Measurements from ENCODE around the gene TMEM185A.
"Not testable (repeated sequence)": the region's sequence is repeated elsewhere in the genome, so short reads cannot be mapped to it uniquely, and the experiment has no call there.

The TMEM185A gene

GRCh38 chrX:149631234-149632165 lies at the start of gene TMEM185A:
Gene TMEM185A (minus strand): TSS chrX:149631792. CDS start chrX:149631580, 212 bp downstream.
- peak; percentile 61 for DNase-seq

- no peak for DNase-seq
Observed at GRCh38 chrX:149681182-149681581, 49.6 kb upstream of the TMEM185A start.

- DNase-seq = not testable (repeated sequence)
Observed at GRCh38 chrX:149679164-149679678, 47.6 kb upstream of the TMEM185A start.

- DNase-seq = not testable (repeated sequence)
Observed at GRCh38 chrX:149675554-149675953, 44.0 kb upstream of the TMEM185A start.

- DNase-seq = not testable (repeated sequence)
Observed at GRCh38 chrX:149675088-149675487, 43.5 kb upstream of the TMEM185A start.

- DNase-seq = not testable (repeated sequence)
Observed at GRCh38 chrX:149660613-149661012, 29.0 kb upstream of the TMEM185A start.

GRCh38 chrX:149656260-149656884 lies 24.8 kb upstream of the TMEM185A start:
- not testable (repeated sequence) for DNase-seq

GRCh38 chrX:149652232-149652981 lies 20.8 kb upstream of the TMEM185A start:
- no peak for DNase-seq

GRCh38 chrX:149650162-149650561 lies 18.6 kb upstream of the TMEM185A start:
- no peak for DNase-seq

- no peak for DNase-seq
Observed at GRCh38 chrX:149648932-149649331, 17.3 kb upstream of the TMEM185A start.

- no peak for DNase-seq
Observed at GRCh38 chrX:149647505-149647904, 15.9 kb upstream of the TMEM185A start.

GRCh38 chrX:149643496-149643895 lies 11.9 kb upstream of the TMEM185A start:
- DNase-seq = no peak

GRCh38 chrX:149641835-149642234 lies 10.2 kb upstream of the TMEM185A start:
- no peak for DNase-seq

GRCh38 chrX:149641432-149641831 lies 9.8 kb upstream of the TMEM185A start:
- DNase-seq = no peak

- DNase-seq = no peak
Observed at GRCh38 chrX:149639568-149639967, 8.0 kb upstream of the TMEM185A start.

GRCh38 chrX:149638860-149639259 lies 7.3 kb upstream of the TMEM185A start:
- no peak for DNase-seq

GRCh38 chrX:149633511-149633910 lies 1.9 kb upstream of the TMEM185A start:
- DNase-seq = no peak

GRCh38 chrX:149630681-149631233 lies 835 bp downstream of the TMEM185A start:
- peak; percentile 26 for DNase-seq

- DNase-seq = no peak
Observed at GRCh38 chrX:149629730-149630387, 1.7 kb downstream of the TMEM185A start.

- DNase-seq = no peak
Observed at GRCh38 chrX:149628768-149629167, 2.8 kb downstream of the TMEM185A start.

GRCh38 chrX:149628280-149628679 lies 3.3 kb downstream of the TMEM185A start:
- peak; percentile 29 for DNase-seq

GRCh38 chrX:149626829-149627228 lies 4.8 kb downstream of the TMEM185A start:
- DNase-seq = not testable (repeated sequence)
